DMS53 (cell line): ENCODE data around the gene MT1E.
"Not testable (repeated sequence)": the region's sequence is repeated elsewhere in the genome, so short reads cannot be mapped to it uniquely, and the experiment has no call there.

Experiments used
- DNase-seq: peaks from one replicate; lab custom pipeline; 2025; lab: John Stamatoyannopoulos, UW

MT1E gene

DNA sequence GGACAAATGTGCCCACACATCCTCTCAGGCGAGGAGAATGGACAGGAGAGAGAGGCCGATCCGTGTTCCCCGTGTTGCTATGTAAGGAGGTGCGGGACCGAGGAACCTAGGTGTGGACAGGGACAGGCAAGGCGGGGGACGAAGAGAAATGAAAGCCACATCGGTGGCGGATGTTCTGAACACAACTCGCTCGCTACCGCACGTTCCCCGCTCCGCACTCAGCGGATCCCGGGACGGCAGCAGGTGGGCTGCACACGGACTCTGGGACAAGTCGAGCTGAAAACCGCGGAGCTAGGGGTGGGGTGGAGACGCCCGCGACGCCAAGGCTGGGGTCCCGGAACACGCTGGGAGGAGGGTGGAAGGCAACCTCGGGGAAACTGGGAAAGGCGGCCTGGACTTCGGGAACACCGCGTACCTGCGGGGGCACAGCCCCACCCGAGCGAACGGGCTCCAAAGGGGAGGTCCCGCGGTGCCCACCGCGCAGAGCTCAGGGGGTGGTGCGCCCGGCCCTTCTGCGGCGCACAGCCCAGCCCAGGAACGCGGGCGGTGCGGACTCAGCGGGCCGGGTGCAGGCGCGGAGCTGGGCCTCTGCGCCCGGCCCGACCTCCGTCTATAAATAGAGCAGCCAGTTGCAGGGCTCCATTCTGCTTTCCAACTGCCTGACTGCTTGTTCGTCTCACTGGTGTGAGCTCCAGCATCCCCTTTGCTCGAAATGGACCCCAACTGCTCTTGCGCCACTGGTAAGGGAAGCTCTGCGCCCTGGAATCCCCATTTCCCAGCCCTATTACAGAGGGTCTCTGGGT, at the start of gene MT1E:
TSS of gene MT1E (plus strand) at position 642 of the 803 bp plus-strand sequence. CDS start at position 713, 71 bp downstream.
- DNase-seq = peak; percentile 93

DNA sequence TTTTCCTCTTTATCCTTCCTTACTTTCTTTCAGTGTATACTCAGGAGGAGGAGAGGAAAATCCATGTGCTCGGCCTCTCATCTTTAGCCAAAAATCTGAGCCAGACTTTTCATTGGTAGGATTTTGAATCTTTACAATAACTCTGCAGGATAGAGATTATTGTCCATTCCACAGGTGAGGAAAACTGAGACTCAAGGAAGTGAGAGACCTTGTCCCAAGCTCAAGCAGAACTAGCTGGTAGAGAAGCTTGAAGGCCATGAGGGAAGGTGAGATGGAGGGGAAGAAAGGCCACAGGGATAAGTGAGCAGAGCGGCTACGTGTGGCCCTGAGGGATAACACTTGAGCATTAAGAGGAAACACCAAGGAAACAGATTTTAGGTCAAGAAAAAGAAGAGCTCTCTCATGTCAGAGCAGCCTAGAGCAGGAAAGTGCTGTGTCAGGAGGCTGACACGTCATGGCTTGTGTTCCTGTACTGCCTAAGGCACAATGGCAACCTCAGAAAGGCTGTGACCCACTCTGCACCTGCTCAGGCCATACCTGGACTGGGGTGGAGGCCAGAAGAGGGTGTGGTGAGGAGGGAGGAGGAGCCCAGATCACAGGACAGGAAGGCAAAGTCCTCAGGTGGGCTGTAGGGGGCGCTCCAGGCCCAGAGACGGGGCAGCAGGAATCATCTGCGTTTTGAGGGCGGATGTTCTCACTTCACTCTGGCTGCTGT, 48.8 kb upstream of the MT1E start:
- peak; percentile 96 for DNase-seq

DNA sequence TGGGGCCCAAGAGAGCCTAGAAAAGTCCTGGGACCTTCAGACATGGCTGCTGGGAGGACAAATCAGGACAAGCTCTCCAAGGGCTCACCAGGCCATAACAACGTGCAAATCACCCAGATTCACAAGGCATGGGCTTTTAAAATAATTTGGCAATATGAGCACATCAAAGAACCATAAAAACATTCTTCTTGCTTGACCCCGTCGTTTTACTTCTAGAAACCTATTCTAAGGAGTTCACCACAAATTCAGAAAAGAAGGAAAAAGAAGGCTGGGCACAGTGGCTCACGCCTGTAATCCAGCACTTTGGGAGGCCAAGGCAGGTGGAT, 48.3 kb upstream of the MT1E start:
- DNase-seq = no peak

DNA sequence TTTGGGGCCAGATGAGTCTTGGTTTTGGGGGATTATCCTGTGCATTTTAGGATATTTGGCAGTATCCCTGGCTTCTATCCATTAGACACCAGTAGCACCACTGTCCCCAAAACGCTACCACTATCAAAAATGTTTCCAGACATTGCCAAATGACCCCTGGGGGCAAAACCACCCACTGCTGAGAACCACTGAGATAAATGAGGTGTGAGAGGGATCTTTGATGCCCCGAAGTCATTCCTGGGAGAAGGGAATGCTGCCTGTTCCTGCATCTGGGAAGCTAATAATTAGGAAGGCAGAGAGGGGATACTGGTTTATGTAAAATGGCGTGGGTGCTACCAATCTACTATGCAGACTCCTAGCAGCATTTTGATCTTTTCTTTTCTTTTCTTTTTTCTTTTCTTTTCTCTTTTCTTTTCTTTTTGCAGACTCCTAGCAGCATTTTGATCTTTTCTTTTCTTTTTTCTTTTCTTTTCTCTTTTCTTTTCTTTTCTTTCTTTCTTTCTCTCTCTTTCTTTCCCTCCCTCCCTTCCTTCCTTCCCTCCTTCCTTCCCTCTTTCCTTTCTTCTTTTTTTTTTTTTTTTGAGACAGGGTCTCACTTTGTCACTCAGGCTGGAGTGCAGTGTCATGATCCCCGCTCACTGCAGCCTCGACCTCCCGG, 45.1 kb upstream of the MT1E start:
- DNase-seq = no peak

DNA sequence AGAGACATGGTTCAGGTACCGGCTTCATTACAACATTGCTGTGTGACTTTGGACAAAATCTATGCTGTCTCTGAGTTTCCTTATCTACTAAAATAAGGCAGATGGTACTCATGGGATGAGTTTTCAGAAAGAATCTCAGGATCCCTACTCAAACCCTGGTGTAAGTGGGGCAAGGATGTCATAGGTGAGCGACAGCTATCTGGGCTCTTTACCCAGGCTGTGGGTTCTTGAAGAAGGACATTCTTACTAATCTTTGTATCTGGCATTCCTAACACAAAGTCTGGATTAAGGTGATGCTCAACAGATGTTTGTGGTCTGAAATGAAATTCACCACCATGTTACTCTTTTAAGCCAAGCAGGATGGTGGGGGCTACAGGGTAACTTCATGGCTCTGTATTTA, 42.7 kb upstream of the MT1E start:
- DNase-seq = not testable (repeated sequence)

DNA sequence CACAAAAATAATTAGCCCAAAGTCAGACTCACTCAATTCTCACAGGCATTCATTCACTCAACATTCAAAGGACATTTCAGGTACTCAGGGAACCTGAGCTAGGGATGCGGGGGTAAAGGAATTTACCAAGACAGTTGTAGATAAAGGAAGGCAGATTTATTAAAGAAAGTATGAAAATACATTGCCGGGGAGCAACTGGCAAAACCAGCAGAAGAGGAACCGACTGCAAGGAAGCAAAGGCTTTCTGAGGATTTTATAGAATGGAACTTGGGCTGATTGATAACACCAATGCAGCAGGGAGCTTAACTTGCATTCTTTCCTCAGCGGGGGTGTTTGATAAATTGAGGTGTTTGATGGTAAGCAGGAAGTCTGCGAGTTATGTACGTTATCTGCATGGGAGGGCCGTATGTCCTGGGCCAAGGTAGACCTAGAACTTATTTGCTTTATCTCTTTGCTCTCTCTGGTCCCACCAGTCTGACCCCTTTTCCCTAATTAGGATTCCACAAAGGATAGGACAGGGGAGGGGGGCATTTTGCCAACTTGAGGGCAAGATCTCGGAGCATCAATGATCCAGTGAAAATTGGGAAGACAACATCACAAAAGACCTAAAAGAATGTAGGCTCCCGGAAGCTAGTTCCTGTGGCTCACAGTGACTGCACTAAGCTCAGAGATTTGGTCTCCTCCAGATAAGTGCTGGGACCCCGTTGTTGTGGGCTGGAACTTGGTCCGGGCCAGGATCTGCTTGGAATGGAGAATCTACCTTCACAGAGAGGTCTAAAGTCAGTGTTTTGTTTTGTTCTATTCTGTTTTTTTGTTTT, 42.0 kb upstream of the MT1E start:
- no peak for DNase-seq

DNA sequence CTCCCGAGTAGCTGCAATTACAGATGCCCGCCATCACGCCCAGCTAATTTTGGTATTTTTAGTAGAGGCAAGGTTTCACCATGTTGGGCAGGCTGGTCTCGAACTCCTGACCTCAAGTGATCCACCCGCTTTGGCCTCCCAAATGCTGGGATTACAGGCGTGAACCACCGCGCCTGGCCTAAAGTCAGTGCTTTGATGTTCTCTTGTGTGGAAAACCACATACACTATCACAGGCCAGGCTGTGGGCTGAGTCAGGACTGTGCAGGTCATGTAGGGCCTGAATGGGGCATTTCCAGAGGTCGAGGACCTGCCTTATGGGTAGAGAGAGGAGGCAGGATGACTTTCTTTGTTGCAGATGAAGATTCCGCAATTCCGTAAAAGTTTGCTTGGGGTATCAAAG, 41.3 kb upstream of the MT1E start:
- DNase-seq = no peak

DNA sequence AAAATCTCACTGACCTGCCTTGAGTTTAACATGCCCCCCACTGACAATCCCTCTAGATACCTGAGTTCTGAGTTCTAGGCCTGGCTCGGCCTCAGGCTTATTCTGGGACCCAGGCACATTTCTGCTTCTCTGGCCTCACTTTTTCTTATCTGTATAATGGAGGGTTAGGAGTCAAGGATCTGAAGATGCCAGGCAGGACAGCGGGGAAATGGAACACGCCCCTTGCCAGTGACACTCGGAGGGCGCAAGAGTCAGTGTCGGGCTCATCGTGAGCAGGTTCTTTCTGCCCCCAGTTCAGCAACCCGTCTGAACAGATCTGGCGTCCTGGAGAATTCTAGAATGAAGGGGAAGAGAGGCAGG, 36.8 kb upstream of the MT1E start:
- no peak for DNase-seq

DNA sequence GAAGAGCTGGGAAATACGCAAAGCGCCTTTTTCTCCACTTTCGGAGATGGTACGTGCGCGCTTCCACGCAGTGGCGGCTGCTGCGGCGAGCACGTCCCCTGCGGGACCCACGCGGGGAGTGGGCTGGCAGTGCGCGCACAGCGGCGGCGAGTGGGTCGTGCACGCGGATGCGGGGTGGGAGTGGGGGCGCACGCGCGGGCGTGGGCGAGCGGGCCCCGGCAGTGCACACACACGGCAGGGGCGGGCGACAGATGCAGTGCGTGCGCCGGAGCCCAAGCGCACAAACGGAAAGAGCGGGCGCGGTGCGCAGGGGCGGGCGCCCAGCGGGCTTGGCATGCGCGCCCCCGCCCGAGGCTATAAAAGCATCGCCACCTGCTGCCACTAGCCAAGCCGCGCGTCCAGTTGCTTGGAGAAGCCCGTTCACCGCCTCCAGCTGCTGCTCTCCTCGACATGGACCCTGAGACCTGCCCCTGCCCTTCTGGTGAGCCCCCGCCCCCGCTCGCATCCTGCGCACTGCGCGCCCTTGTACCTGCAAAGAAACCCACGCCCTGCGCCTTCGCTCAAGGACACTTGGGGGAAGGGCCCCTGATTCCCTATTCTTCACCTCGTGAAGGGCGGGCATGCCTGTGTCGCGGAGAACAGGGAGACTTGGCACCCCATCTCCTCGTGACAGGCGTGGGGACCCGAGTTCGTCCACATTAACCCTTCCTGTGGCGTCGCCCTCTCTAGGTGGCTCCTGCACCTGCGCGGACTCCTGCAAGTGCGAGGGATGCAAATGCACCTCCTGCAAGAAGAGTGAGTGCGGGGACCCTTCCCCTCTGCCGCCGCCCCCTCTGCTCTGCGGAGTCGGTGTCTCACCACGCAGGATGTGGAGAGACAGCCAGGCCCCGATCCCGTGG, 36.2 kb upstream of the MT1E start, which contains the start of gene MT3:
TSS of gene MT3 (plus strand) at position 388 of the 899 bp plus-strand sequence. CDS start at position 451, 63 bp downstream.
- DNase-seq = peak; percentile 85

DNA sequence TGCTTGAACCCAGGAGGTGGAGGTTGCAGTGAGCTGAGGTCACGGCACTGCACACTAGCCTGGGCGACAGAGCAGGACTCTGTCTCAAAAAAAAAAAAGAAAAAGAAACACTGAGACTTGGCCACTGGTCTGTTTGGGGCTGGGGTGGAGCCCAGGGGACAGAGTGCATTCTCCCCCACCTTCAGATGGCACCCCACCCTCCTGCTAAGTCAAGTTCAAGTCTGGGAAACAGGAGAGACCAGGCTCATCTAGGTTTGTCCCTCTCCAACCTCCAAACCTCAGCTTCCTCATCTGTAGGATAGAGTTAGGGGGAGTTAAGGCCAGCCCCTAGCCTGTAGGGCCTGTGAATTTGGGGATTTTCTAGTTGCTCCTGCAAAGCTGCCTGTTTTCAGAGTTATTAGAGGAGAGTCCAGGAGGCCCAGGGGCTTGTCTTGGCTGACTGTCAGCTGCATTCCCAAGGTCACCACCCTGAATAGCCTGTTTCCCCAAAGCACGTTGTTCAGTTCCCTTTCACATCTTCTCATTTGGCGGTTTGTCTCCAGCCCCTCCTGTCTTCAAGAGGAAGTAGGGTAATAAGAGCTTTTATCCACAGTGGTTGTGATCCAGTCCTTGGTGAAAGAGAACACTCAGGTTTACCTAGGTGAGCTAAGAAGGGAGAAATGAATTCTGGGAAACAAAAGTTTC, 34.1 kb upstream of the MT1E start:
- no peak for DNase-seq

DNA sequence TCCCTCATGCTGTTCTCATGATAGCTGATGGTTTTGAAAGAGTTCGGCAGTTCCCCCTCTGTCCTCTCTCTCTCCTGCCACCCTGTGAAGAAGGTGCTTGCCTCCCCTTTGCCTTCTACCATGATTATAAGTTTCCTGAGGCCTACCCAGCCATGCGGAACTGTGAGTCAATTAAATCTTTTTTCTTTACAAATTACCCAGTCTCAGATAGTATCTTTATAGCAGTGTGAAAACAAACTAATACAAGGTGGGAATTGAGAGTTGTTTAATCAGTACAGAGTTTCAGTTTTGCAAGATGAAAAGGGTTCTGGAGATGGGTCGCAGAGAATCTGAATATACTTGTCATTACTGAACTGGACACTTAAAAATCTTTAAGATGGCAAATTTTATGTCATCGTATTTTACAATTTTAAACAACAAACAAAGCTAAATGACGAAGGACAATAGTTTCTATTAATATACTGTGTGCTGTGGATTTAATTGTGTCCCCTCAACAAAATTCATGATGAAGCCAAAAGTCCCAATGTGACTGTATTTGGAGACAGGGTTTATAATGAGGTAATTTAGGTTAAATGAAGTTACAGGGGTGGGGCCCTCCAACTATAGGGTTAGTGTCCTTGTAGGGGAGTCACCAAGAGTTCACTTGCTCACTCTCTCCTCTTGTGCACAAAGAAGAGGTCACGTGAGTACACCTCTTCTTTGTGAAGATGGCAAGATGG, 31.8 kb upstream of the MT1E start:
- no peak for DNase-seq

DNA sequence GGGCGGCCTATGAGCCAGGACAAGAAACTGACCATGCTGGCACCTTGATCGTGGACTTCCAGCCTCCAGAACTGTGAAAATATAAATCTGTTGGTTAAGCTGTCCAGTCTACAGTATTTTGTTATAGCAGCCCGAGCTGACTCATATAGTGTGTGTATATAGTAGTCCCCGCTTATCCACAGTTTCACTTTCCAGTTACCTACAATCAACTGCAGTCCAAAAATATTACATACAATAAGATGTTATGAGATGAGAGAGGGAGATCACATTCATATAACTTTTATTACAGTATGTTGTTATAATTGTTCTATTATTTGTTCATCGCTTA, 31.3 kb upstream of the MT1E start:
- no peak for DNase-seq

DNA sequence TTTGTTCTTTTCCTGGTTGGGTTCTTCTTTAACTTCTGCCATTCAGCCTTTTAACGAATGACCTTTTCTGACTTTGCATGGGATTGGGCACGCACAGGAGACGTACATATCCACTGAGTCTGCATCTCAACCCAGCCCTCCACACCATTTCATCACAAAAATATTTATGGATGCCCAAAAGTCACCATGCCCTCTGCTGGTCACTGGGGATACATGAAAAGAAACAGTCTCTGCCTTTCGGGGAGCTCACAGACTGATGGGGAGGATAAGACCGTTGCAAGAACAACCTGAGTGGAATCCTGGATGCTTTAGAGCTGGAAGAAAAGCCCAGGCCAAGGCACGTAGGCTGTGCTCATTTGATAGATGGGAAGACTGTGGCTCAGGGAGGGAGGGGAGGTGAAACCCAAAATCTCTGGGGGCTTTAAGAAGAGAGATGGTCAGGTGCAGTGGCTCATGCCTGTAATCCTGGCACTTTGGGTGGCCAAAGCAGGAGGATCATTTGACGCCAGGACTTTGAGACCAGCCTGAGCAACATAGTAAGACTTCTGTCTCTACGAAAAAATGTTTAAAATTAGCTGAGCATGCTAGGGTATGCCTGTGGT, 25.1 kb upstream of the MT1E start:
- DNase-seq = peak; percentile 72

DNA sequence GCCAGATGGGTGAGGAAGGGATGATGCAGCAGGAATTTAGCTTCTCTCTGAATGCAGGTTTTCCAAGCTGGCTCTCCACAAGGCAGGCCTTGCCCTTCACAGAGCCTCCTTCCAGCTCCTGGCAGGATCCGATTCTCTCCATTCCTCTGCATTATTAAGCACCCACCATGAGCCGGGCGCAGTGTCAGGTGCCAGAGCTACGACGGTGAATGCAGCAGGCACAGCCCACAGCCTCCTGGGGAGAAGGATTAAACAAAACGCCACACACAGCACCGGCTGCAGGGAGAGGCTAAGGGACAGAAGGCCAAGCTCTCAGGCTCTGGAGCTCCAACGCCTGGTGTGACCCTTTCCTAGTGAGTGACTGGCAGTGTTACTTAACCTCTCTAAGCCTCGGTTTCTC, 24.3 kb upstream of the MT1E start:
- DNase-seq = no peak

DNA sequence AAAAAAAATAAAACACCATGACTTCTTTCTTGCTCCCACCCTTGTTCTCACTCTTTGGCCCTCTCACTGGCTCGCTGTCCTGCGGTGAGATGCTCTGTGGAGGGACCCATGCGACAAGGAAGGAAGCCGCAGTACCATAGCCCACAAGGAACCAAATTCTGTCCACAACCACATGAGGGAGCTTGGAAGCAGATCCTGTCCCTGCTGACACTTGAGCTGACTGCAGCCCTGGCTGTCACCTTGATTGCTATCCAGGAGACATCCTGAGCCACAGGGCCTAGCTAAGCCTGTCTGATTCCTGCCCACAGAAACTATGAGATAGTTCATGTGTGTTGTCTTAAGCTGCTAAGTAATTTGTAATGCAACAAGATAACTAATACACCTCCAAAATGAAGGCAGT, 22.0 kb upstream of the MT1E start:
- DNase-seq = peak; percentile 79

DNA sequence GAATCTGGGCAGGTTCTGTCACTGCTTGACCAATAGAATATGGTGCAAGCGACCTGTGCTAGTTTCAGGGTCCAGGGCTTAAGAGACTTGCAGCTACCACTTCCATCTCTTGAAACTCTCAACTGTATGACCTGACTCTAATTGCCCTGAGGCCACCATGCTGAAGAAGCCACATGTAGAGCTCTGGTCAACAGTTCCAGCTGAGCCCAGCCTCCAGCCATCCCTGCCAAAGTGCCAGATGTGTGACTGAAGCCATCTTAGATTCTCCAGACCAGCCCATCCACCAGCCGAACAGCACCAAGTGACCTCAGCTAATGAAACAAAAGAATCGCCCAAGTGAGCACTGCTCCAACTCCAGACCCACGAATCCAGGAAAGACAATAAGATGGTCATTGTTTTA, 20.6 kb upstream of the MT1E start:
- DNase-seq = no peak

DNA sequence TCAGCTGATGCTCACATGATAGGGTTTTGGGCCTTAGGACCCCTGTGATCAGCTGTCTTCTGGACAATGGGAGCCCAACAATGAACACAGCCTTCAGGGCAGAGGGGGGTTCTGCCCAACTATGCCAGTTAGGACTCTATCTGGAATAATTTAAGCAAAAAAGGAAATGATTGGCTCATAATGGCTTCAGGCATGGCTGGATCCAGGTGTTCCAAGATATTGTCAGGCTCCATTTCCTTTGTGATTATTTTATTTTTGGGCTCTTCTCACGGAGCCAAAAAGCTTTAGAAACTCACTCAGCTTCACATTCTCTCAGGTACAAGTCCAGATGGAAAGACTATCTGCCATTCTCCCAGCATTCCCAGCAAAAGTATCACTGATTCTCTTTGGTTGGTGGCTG, 20.1 kb upstream of the MT1E start:
- no peak for DNase-seq

DNA sequence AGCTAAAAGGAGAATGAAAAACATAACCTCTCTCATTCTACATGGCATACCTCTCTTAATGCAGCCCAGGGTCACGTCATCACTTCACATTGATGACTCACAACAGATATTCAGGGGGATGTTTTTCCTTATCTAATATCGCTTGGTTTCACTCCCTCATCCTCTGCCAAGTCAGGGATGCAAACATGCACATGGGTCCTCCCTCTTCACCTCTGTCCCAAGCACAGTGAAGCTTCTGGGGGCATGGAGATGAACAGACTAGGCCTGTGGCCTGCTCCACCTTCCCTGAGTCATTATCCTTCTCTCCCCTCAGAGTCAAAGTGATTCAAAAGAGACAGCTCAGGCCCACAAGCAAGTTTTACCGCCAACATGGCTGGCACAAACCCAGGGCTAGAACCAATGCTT, 19.5 kb upstream of the MT1E start:
- no peak for DNase-seq

DNA sequence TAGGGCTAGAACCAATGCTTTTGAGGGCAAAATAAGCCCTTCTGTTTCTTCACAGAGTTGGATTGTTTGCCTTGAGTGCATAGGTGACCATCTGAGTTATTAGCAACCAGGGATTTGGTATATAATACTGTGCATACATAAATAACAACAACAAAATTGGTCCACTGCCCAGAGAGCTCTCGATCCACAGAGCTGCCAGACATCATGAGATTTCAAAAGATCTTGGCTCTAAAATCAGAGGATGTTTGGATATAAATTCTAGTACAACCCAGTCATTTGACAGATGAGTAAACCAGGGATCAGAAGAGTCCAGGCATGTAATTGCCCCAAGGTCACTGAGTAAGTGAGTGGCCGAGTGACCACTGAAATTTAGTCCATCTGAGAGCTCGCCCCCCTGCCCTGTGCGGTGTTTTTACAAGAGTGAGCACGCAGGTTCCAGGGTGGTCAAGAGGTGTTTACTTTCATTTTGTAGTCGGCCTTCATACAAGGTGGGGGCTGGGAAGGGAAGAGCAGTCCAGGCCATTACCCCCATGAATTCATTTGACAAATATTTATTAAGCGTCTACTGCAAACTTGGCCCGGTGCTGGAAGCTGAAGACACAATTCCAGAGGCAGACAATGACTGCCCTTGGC, 19.0 kb upstream of the MT1E start:
- DNase-seq = no peak
